A673 (cell line): ENCODE results near the gene GALNT2.

Experiments
- EZH2 ChIP-seq: fragments of 200-600 bp; sonication (generic); IDR thresholded peaks from 2 replicates; pipeline ENCODE4 v1.6.1; 2017; ENCODE audit warnings: borderline replicate concordance, low read depth, mild to moderate bottlenecking, mixed read lengths, antibody characterized with exemption, low read length; ENCODE audit not compliant: poor library complexity, severe bottlenecking
- TF ChIP-seq, protein P1 (sequence below): fragments of 300-800, 200-600 bp; sonication (generic); conservative IDR thresholded peaks from 2 replicates; pipeline ENCODE4 v1.5.1; 2017; ENCODE audit warnings: low read depth, mild to moderate bottlenecking, antibody characterized with exemption, low read length, moderate library complexity, mixed read lengths

DNA sequence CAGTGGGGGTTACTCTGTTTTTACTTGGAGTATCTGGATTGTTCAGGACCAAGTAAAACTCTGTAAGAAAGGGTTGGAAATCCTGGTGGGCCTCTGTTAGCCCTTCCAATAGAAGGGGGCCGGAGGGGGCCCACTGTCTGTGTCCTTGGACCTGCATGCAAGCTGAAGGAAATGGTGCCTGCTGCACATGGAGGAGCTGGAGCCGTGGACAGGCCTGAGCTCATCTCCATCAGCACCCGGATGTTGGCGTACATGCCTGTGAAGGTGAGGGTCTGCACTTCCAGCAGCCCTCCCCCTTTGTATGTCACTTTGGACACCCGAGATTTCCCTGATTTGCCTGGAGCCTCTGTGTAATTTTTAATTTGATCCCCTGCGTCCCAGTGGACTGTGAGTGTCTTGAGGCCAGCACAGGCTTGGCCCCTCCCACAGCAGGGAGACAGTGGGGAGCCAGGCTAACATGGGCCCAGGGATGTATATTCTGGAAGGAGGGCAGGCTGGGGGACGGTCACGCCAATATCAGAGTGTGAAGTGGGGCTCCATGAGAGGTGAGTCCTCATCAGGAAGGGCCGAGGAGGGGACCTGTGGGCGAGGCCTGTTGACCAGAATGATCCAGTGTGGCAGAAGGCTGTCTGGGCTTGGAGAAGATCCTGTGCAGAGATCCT is 16.8 kb downstream of the GALNT2 start:
- TF ChIP-seq, protein P1, sequence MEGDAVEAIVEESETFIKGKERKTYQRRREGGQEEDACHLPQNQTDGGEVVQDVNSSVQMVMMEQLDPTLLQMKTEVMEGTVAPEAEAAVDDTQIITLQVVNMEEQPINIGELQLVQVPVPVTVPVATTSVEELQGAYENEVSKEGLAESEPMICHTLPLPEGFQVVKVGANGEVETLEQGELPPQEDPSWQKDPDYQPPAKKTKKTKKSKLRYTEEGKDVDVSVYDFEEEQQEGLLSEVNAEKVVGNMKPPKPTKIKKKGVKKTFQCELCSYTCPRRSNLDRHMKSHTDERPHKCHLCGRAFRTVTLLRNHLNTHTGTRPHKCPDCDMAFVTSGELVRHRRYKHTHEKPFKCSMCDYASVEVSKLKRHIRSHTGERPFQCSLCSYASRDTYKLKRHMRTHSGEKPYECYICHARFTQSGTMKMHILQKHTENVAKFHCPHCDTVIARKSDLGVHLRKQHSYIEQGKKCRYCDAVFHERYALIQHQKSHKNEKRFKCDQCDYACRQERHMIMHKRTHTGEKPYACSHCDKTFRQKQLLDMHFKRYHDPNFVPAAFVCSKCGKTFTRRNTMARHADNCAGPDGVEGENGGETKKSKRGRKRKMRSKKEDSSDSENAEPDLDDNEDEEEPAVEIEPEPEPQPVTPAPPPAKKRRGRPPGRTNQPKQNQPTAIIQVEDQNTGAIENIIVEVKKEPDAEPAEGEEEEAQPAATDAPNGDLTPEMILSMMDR: no peak
- no peak for TF ChIP-seq EZH2
